Sigmoid colon (tissue), 7 donors: ENCODE data around the gene PGAP3. TPM values are rescaled to one million over a fixed set of nuclear protein-coding genes. Genes with fewer than 3 reads are reported as not detected.

ENCODE experiments used
- DNase-seq: peaks from one replicate; pipeline ENCODE4 v3.0.0-alpha.2; 2019
- H3K27ac ChIP-seq, 4 donors: fragments of 200-600 bp; sonication (generic); one replicate each; pipeline ENCODE4 v1.5.1; 2016 to 2019; ENCODE audit warnings: mild to moderate bottlenecking in 1 of 4
- H3K27me3 ChIP-seq, 3 donors: fragments of 200-600 bp; sonication (generic); one replicate each; pipeline ENCODE4 v1.5.1; 2019; ENCODE audit warnings: mild to moderate bottlenecking in 1 of 3
- H3K36me3 ChIP-seq, 4 donors: fragments of 200-600 bp; sonication (generic); one replicate each; pipeline ENCODE4 v1.5.1; 2016 to 2019
- H3K4me1 ChIP-seq, 4 donors: fragments of 200-600 bp; sonication (generic); one replicate each; pipeline ENCODE4 v1.5.1; 2017 to 2019
- H3K4me3 ChIP-seq, 4 donors: fragments of 200-600 bp; sonication (generic); one replicate each; pipeline ENCODE4 v1.5.1; 2017 to 2019; ENCODE audit warnings: mild to moderate bottlenecking in 2 of 4, moderate library complexity in 1 of 4
- H3K9me3 ChIP-seq, 4 donors: fragments of 200-600 bp in 3 of 4; sonication (generic) in 3 of 4; one replicate each; pipeline versions ENCODE4 v1.5.1 to v1.6.1; 2013 to 2019
- EP300 ChIP-seq, 4 donors: sonication (generic); formaldehyde crosslinking; IDR thresholded peaks; one replicate each; pipeline ENCODE4 v1.6.1; 2017; ENCODE audit warnings: antibody characterized with exemption in 4 of 4
- POLR2A ChIP-seq, 2 donors: fragments of 450-650 bp; IDR thresholded peaks; one replicate each; pipeline ENCODE4 v1.6.1; 2016; ENCODE audit warnings: antibody characterized with exemption in 2 of 2, mild to moderate bottlenecking in 2 of 2, moderate library complexity in 2 of 2
- POLR2AphosphoS5 ChIP-seq, 4 donors: sonication (generic); formaldehyde crosslinking; IDR thresholded peaks; one replicate each; pipeline ENCODE4 v1.6.1; 2017; ENCODE audit warnings: antibody characterized with exemption in 4 of 4
- WGBS, 2 donors: extraction: QIAGEN DNeasy Blood & Tissue Kit; methylation state at CpG; one replicate each; pipeline ENCODE4 v1.1.7; 2013; 5-methylcytosine and 5-hydroxymethylcytosine counted together
- intact Hi-C: fragments of 100-400 bp; cut with DNase I; formaldehyde crosslinking; loops from one replicate; pipeline ENCODE4 v1.15.1; 2023
- polyA plus RNA-seq, 3 donors: library from polyadenylated mRNA; stranded (reverse); fragments of 200-250 nt; gene quantifications; one replicate each; pipeline ENCODE4 v1.2.3, GENCODE V29; 2013
- total RNA-seq, 4 donors: library from RNA; depleted of rRNA; stranded (reverse); fragments of >200 nt; gene quantifications; one replicate each; pipeline ENCODE4 v1.1.0, GENCODE V29; 2016
- TF ChIP-seq, protein P1 (sequence below), 4 experiments: fragments of 450-650 bp in 3 of 4; fragments of 200-600 bp in 1 of 4; IDR thresholded peaks; one replicate each; pipeline ENCODE4 v1.5.1; 2016 to 2019; ENCODE audit warnings: antibody characterized with exemption in 4 of 4, mild to moderate bottlenecking in 3 of 4, moderate library complexity in 2 of 4
- donor health status: healthy with polysubstance abuse.
- donor health status: Bipolar disorder and iron deficiency.
- donor health status: healthy.

Gene PGAP3
- total and polyA plus RNA-seq, 7 donors: 6.9 to 29.6 (median 8.3) TPM

DNA sequence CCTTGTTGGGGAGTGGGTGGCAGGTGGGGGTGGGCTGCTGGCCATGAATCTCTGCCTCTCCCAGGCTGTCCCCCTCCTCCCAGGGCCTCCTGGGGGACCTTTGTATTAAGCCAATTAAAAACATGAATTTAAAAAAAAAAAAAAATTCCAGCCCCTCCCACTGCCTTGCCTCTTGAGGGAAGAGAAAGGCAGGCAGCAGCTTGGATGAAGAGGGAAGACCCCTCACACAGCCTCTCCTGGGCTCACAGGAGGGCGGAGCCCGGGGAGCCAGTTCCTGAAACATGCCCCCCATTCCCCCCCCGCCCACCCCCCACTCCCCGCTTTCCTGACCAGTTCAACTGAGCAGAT lies 24.5 kb downstream of the PGAP3 start:
- H3K9me3 ChIP-seq: no peaks in the 10 kb centered on the region
- H3K4me3 ChIP-seq: no peak overlapping the region
- H3K36me3 ChIP-seq: peaks cover 0 to 43% (median 11%) of the 10 kb centered on the region in 4 donors
- no peak for DNase-seq
- peaks cover 0 to 45% (median 26%) of the 10 kb centered on the region in 4 donors for H3K4me1 ChIP-seq
- H3K27ac ChIP-seq: peak overlapping the region in 3 of 4 donors; percentile 0 to 49 (median 3)
- intact Hi-C loops: no loop called here
- WGBS, 2 donors: 38 to 66% methylated on average over 4 of the region's 4 CpGs
- peaks cover 13 to 38% (median 24%) of the 10 kb centered on the region in 3 donors for H3K27me3 ChIP-seq
- TF ChIP-seq POLR2A (IDR thresholded peaks at IDR 0.05) (no peak), POLR2AphosphoS5 (IDR thresholded peaks at IDR 0.05) (no peak), EP300 (IDR thresholded peaks at IDR 0.05) (no peak)
- TF ChIP-seq, protein P1, sequence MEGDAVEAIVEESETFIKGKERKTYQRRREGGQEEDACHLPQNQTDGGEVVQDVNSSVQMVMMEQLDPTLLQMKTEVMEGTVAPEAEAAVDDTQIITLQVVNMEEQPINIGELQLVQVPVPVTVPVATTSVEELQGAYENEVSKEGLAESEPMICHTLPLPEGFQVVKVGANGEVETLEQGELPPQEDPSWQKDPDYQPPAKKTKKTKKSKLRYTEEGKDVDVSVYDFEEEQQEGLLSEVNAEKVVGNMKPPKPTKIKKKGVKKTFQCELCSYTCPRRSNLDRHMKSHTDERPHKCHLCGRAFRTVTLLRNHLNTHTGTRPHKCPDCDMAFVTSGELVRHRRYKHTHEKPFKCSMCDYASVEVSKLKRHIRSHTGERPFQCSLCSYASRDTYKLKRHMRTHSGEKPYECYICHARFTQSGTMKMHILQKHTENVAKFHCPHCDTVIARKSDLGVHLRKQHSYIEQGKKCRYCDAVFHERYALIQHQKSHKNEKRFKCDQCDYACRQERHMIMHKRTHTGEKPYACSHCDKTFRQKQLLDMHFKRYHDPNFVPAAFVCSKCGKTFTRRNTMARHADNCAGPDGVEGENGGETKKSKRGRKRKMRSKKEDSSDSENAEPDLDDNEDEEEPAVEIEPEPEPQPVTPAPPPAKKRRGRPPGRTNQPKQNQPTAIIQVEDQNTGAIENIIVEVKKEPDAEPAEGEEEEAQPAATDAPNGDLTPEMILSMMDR (IDR thresholded peaks at IDR 0.05): no peak

GRCh38 chr17:39662551-39663339 lies 25.1 kb downstream of the PGAP3 start:
- Histone ChIP-seq H3K36me3 (peaks cover 0 to 49% (median 11%) of the 10 kb centered on the region in 4 donors), H3K9me3 (no peaks in the 10 kb centered on the region), H3K4me3 (no peak overlapping the region), H3K4me1 (peaks cover 0 to 39% (median 20%) of the 10 kb centered on the region in 4 donors), H3K27me3 (peaks cover 12 to 32% (median 18%) of the 10 kb centered on the region in 3 donors), H3K27ac (peak overlapping the region in 3 of 4 donors; percentile 0 to 49 (median 3))
- WGBS, 2 donors: 24 to 67% methylated on average over 22 of the region's 22 CpGs
- intact Hi-C loops: no loop called here
- TF ChIP-seq POLR2A (IDR thresholded peaks at IDR 0.05) (no peak), POLR2AphosphoS5 (IDR thresholded peaks at IDR 0.05) (no peak), EP300 (IDR thresholded peaks at IDR 0.05) (no peak)
- TF ChIP-seq, protein P1 (IDR thresholded peaks at IDR 0.05): no peak
- DNase-seq: no peak

DNA sequence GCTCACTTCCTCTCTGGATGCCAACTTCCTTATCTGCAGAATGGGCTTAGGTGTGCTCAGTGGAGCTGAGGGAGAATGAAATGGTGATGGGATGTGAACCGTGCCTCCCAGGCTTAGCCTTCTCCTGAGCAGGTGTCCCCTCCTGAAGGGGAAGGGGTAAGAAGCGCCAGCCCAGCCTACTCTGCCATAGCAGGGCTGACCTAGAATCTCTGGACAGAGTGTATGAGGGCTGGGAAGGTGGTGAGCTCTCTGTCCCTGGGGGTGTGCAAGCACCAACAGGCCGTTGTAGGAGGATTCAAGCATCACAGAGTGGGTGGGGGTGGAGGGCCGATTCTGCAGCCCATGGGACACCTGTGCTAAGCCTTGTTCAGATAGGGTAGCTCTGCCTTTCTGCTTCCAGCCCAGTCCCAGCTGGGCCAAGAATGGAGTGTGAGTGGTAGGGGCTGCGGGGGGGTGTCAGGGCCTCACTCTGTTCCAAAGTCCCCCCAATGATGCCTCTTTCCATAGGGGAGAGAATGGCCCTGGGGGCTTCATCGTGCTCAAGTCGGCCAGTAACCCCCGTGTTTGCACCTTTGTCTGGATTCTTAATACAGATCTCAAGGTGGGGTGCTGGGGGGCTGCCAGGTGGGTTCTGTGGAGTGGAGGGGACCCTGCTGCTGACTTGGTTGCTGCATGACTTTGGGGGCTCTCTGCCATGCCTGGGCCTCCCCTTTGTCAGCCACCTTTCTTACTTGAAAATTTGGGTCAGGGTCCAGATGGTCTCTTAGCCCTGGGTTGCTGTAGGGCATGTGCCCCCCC lies 25.9 kb downstream of the PGAP3 start:
- H3K36me3 ChIP-seq: peaks cover 0 to 57% (median 11%) of the 10 kb centered on the region in 4 donors
- peaks cover 6 to 24% (median 10%) of the 10 kb centered on the region in 3 donors for H3K27me3 ChIP-seq
- H3K27ac ChIP-seq: peak overlapping the region in 2 of 4 donors; percentile 49 to 62
- DNase-seq: no peak
- H3K9me3 ChIP-seq: no peaks in the 10 kb centered on the region
- no peak overlapping the region for H3K4me3 ChIP-seq
- 60 to 80% methylated on average over 8 of the region's 8 CpGs for whole genome bisulfite sequencing, 2 donors
- intact Hi-C loops: no loop called here
- TF ChIP-seq POLR2AphosphoS5 (IDR thresholded peaks at IDR 0.05) (no peak), EP300 (IDR thresholded peaks at IDR 0.05) (no peak), POLR2A (IDR thresholded peaks at IDR 0.05) (no peak)
- TF ChIP-seq, protein P1 (IDR thresholded peaks at IDR 0.05): no peak
- H3K4me1 ChIP-seq: peaks cover 0 to 31% (median 12%) of the 10 kb centered on the region in 4 donors

DNA sequence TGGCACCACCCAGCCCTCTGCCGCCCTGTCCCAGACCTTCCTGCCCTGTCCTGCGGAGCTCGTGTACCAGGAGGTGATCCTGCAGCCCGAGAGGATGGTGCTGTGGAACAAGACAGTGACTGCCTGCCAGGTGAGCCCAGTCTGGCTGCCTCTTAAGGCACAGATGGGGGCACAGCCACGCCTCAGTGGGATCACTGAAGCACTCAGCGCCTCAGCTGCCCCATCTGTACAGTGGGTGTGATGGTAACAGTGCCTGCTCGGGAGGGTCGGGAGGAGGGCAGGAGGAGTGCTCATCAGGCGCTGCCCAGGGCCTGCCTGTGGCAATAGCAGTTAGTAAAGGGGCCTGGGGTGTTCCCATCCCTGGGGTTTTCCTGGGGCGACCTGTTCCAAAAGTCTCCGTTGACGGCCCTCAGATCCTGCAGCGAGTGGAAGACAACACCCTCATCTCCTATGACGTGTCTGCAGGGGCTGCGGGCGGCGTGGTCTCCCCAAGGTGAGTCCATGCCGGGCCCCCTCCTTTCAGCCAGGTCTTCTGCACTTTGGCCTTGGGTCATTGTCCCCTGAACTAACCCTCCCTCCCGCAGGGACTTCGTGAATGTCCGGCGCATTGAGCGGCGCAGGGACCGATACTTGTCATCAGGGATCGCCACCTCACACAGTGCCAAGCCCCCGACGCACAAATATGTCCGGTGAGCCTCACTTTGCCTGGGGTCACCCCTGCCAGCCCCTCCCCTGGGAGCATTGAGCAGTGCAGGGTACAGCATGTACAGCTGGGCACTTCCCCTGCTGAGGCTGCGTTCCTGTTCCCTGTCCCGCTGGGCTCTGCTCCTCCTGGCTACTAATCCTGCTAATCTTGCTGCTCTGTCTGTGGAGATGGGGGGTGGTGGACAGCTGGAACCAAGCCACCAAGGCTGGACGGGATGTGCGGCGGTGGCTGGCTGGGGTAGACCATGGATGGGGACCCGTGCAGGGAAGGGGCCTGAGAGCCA lies 27.2 kb downstream of the PGAP3 start:
- Histone ChIP-seq H3K27me3 (peaks cover 0 to 11% (median 0%) of the 10 kb centered on the region in 3 donors), H3K4me1 (peaks cover 0 to 21% (median 5%) of the 10 kb centered on the region in 4 donors), H3K27ac (peak overlapping the region; percentile 54 to 62 (median 59)), H3K4me3 (no peak overlapping the region), H3K9me3 (no peaks in the 10 kb centered on the region), H3K36me3 (peaks cover 0 to 63% (median 11%) of the 10 kb centered on the region in 4 donors)
- no peak for DNase-seq
- 89 to 90% methylated on average over 35 of the region's 35 CpGs for WGBS, 2 donors
- intact Hi-C loops: no loop called here
- TF ChIP-seq, protein P1 (IDR thresholded peaks at IDR 0.05): no peak
- TF ChIP-seq POLR2AphosphoS5 (IDR thresholded peaks at IDR 0.05) (no peak), EP300 (IDR thresholded peaks at IDR 0.05) (no peak), POLR2A (IDR thresholded peaks at IDR 0.05) (no peak)
